Stimulated activated CD8-positive, alpha-beta memory T cell treated with anti-CD3 and anti-CD28 coated beads, Interleukin-2, amount 100 ng/mL, for 1 hour (primary cell): Measurements from ENCODE around the gene ARAP1.

Source experiments
- DNase-seq, 2 donors: peaks; one replicate each; pipeline ENCODE4 v3.0.0-alpha.2; 2020; ENCODE audit warnings: low read depth in 2 of 2

The ARAP1 gene

GRCh38 chr11:72641522-72642042 lies 110.6 kb downstream of the ARAP1 start:
- no peak for DNase-seq

- DNase-seq, result no peak
Observed at GRCh38 chr11:72639502-72640375, 112.5 kb downstream of the ARAP1 start.

GRCh38 chr11:72637926-72638325 lies 114.3 kb downstream of the ARAP1 start:
- DNase-seq, result no peak

GRCh38 chr11:72637198-72637597 lies 115.0 kb downstream of the ARAP1 start:
- DNase-seq, result no peak

- DNase-seq, result no peak
Observed at GRCh38 chr11:72636376-72636775, 115.8 kb downstream of the ARAP1 start.

- no peak for DNase-seq
Observed at GRCh38 chr11:72635933-72636332, 116.3 kb downstream of the ARAP1 start.

- no peak for DNase-seq
Observed at GRCh38 chr11:72635309-72635915, 116.8 kb downstream of the ARAP1 start.
